M059J (cell line): ENCODE data around the gene TMBIM4. TPM values are rescaled to one million over a fixed set of nuclear protein-coding genes. Genes with fewer than 3 reads are reported as not detected.
"Not testable (repeated sequence)": the region's sequence is repeated elsewhere in the genome, so short reads cannot be mapped to it uniquely, and the experiment has no call there.

Experiments
- DNase-seq: peaks from one replicate; pipeline ENCODE4 v3.0.0-alpha.2; 2012; ENCODE audit warnings: low read depth
- total RNA-seq: library from RNA; depleted of rRNA; stranded (reverse); fragments of >200 nt; shearing (Covaris generic); gene quantifications from 2 replicates; pipeline ENCODE4 v1.2.3, GENCODE V29; 2014; rRNA removed

Gene TMBIM4
- total RNA-seq: 153 and 177 TPM in 2 replicates

DNA sequence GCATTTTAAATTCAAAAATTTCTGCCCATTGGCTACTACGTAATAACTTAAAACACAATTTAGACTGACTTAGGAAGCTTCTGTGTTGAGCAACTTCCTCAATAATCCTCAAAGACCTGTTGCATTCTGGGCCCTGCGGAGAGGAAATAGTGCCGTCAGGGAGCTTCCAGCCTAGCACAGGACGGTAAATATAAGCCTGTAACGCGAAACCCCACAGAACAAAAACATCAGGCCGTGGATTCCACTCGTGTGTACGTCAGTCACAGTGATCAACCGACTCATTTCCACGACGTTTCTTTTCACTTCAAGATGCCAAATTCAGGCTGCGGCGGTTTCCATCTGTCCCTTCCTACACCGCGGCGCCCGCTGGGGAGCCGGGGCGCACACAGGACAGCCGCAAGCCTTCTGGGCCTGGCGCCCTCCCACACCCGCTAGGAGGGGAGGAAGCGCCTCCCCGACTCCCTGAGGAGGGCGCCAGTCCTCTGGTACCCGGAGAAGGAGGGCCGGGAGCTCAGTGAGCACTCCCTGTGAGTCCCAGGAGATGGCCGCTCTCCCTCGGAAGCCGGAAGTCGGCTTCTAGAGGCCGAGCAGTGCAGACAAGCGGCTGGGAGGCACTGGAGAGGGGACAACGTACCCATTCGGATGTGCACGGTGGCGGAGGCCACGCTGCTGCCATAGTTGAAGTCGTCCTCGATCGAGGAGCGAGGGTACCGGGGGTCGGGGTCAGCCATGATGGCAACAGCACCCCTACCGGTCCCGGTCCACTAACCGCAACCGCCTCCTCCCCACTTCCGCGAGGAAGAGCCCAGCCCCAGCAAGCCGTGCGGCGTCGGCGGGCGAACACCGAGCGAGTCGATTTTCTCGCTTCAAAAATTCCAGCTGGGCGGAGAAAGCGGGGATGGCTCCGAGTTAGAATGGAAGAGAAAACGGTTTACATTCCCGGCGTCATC is at the start of gene TMBIM4:
TMBIM4 (minus strand) TSS at position 776 of the 950 bp plus-strand sequence; CDS start at position 731, 45 bp downstream.
- DNase-seq: peak; percentile 90

DNA sequence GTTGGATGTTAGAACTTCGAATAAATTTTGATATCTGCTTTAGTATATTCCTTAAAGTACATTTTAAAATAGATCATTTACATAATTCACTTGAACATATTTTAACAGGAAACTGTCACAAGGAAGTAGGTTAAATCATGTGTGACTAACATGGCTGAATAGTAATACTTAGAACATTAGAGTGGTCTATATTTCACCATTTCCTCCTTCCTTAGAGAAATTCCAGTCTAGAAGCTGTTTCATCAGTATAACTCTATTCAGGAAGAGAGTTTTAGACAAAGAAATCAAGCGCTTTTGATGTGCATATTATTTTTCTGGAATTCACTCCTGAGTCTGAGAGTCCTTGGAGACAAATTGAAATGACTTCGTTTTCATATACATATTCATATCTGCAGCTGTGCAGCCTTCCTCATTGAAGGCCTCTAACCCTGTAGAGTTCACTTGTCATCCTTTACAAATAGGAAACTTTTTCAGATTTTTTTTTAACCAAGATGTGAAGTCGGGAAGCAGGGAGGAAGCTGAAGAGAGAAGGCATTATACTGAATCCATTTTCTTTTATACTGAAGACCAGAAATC is 47.6 kb upstream of the TMBIM4 start:
- DNase-seq: no peak

GRCh38 chr12:66213011-66213410 is 43.2 kb upstream of the TMBIM4 start:
- not testable (repeated sequence) for DNase-seq

GRCh38 chr12:66211573-66211972 is 41.8 kb upstream of the TMBIM4 start:
- DNase-seq: not testable (repeated sequence)

GRCh38 chr12:66210840-66211239 is 41.0 kb upstream of the TMBIM4 start:
- no peak for DNase-seq

DNA sequence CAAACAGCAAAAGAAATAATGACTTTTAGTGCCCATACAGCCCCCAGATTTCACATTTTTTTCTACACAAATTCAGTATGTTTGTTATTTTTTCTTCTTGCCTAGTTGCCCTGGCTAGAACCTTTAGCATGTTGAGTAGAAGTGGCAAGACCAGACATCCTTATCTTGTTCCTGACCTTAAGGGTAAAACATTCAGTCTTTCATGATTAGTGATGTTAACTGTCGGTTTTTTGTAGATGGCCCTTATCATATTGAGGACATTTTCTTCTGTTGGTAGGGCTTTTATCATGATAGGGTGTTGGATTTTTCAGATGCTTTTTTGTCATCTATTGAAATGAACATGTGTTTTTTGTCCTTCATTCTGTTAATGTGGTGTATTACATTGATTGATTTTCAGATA is 36.3 kb upstream of the TMBIM4 start:
- DNase-seq: no peak

- DNase-seq: no peak
Observed at GRCh38 chr12:66203820-66204219, 34.0 kb upstream of the TMBIM4 start.

- DNase-seq: no peak
Observed at GRCh38 chr12:66199831-66200509, 30.2 kb upstream of the TMBIM4 start.

DNA sequence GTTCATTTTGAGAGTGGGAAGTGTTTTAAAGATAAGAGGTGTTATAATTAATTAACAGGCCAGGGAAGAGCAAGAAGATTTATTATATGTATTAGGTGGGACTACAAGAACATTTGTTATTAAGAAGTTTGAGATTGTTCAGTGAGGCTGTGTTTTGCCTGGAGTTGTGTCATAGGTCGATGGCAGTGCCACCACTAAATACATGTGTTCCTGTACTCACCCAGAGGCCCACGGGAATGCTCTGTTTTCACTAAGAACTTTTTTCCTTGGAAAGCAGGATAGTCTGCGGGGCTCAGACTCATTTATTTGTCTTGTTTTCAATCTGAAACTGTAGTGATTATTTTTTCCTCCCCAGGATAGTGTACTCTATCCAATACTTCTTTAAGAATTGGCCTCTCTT is 29.3 kb upstream of the TMBIM4 start:
- DNase-seq: no peak

GRCh38 chr12:66197495-66197921 is 27.7 kb upstream of the TMBIM4 start:
- DNase-seq: no peak

- DNase-seq: no peak
Observed at GRCh38 chr12:66196806-66197205, 27.0 kb upstream of the TMBIM4 start.

DNA sequence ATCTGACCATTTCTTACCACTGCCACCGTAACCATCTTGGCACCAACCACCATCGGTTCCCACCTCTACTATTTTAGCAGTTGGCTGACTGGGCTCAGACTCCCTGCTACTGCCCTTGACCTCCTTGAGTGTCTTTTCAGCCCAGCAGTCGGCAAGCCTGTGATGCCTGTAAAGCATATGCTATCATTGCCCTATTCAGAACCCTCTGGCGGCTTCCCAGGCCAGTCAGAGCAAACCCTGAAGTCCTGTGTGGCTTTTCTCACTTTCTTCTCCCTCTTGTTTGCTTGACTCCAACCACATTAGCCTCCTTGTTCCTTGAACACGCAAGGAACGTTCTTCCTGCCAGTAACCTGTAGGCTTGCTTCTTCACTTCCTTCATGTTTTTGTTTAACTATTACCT is 25.4 kb upstream of the TMBIM4 start:
- no peak for DNase-seq

- DNase-seq: no peak
Observed at GRCh38 chr12:66194122-66194521, 24.3 kb upstream of the TMBIM4 start.

DNA sequence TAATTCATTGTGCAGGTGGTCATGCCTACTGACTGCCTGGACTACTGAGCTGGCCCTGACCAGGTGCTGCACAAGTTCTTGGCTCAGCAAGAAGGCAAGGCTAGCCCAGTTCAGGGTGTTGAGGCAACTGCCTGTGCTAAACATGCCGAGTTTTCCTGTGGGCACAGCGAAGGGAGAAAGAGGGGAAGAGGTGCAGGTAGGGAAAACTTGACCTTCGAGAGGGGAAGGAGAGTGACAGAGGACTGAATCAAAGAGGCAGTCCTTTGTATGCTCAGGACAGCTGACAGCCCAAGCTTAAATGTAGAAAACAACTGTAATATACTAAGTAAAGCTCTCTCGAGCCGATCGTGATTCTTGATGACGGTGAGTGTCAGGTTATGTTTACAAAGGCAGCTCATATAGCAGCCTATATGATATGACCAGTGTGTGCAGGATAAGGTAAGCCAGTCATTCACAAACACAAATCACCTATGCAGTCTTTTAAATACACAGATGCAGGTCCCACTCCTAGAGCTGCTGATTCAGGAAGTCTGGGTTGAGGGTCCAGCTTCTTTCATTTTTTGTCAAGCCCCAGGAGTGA is 21.8 kb upstream of the TMBIM4 start:
- no peak for DNase-seq

- peak; percentile 15 for DNase-seq
Observed at GRCh38 chr12:66190519-66191370, 20.9 kb upstream of the TMBIM4 start.

DNA sequence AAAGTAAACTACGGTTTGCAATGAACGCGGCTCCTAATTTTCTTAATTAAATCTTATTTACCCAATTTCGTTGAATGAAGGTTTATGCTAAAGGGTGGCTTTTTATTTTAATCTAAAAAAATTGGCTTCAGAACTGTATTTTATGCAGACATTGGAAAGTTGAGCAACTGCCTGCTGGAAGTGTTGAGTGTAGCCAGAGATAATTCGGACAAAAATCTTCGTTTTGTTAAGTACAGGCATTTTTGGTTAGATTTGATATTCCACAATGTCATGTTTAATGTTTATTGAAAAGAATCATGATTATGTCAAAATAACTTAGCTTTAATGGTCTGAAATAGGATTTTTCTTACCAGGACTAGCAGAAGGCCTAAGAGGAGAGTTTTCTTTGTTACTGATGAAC is 20.1 kb upstream of the TMBIM4 start:
- no peak for DNase-seq

DNA sequence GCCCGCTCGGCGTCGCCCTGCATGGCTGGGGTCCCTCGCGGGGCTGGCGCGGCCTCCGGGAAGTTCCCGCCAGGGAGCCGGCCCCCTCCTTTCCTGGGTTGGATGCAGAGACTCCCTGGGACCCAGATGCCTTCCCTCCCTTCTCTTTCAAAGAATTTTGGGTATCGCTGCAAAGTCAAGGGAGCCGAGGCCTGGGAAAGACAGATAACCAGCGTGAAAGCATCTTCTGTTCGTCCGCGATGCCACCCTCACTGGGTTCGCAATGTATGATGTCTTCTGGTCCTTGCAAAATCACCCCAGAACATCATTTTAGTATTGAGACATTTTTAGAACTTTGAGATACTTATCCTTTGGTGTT is 19.7 kb upstream of the TMBIM4 start:
- no peak for DNase-seq

- no peak for DNase-seq
Observed at GRCh38 chr12:66188584-66189485, 19.0 kb upstream of the TMBIM4 start, which contains the start of gene IRAK3. TSS of gene IRAK3 (plus strand) at chr12:66189214. CDS start at chr12:66189300, 86 bp downstream.

DNA sequence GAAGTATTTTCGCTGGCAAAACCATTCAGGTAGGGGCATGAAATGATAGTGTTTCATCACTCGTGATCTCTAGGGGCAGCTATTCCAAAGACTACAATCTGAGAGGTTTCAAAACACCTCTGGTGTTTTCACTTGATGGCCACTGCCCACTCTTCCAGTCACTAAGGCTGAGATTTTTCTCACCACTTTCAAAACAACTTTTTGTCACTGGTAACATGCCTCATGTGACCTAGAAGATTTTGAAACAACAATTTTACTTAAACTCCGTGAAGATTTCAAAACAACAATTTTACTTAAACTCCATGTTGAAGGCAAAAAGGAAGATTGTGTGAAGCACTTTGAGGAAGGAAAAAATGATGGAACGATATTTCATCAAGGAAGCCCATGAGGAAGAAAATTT is 18.0 kb upstream of the TMBIM4 start:
- no peak for DNase-seq

GRCh38 chr12:66187036-66187435 is 17.2 kb upstream of the TMBIM4 start:
- DNase-seq: no peak
